PC-3 (cell line): ENCODE results near the gene DGLUCY. TPM values are rescaled to one million over a fixed set of nuclear protein-coding genes. Genes with fewer than 3 reads are reported as not detected.
A peak's percentile ranks its signal among the peaks of the same experiment; 100 is the strongest.

ENCODE experiments used
- ATAC-seq: fragments of 200-7000 bp; cut with Tn5 transposase; 2 replicates; pipeline ENCODE4 v1.9.1; 2020; ENCODE audit warnings: mild to moderate bottlenecking, moderate library complexity
- BruUV-seq: library from RNA; stranded (reverse); fragments of 400-500 nt; replicated peaks from 2 replicates; lab custom pipeline; 2021; lab: Mats Ljungman, UMichigan
- CTCF ChIA-PET: fragments of 300-600 bp; sonication (Branson Sonifier 250); formaldehyde crosslinking; loops from one replicate; lab custom pipeline; 2022; ENCODE audit warnings: antibody characterized with exemption; lab: Charles Lee
- POLR2A ChIA-PET: fragments of 300-600 bp; sonication (Branson Sonifier 250); formaldehyde crosslinking; loops from one replicate; lab custom pipeline; 2022; ENCODE audit warnings: antibody characterized with exemption; ENCODE audit not compliant: unreplicated experiment; lab: Charles Lee
- DNase-seq: peaks from one replicate; pipeline ENCODE4 v3.0.0-alpha.2; 2015
- H2AFZ ChIP-seq: fragments of 300-600 bp; sonication (generic); 2 replicates; pipeline ENCODE4 v1.6.0; 2016; ENCODE audit warnings: antibody characterized with exemption, low read length
- H3F3A ChIP-seq: fragments of 300-600 bp; sonication (generic); one replicate; pipeline ENCODE4 v1.6.0; 2017; ENCODE audit warnings: antibody characterized with exemption, low read length, control low read depth, mild to moderate bottlenecking; ENCODE audit not compliant: unreplicated experiment
- H3K27ac ChIP-seq: fragments of 300-600 bp; sonication (generic); 2 replicates; pipeline ENCODE4 v1.5.1; 2016; ENCODE audit warnings: mild to moderate bottlenecking, low read length
- H3K27me3 ChIP-seq: fragments of 300-600 bp; sonication (generic); 2 replicates; pipeline ENCODE4 v1.6.1; 2016; ENCODE audit warnings: low read length, mixed read lengths
- H3K36me3 ChIP-seq: fragments of 300-600 bp; sonication (generic); 2 replicates; pipeline ENCODE4 v1.6.1; 2016; ENCODE audit warnings: low read depth, mixed run types, low read length, mixed read lengths
- H3K4me1 ChIP-seq: fragments of 300-600 bp; sonication (generic); 2 replicates; pipeline ENCODE4 v1.5.1; 2016; ENCODE audit warnings: low read length; ENCODE audit not compliant: insufficient read depth
- H3K4me2 ChIP-seq: fragments of 300-600 bp; sonication (generic); 2 replicates; pipeline ENCODE4 v1.6.0; 2016; ENCODE audit warnings: low read length
- H3K4me3 ChIP-seq: fragments of 300-600 bp; sonication (generic); 2 replicates; pipeline ENCODE4 v1.5.1; 2016; ENCODE audit warnings: mild to moderate bottlenecking, low read length, mixed read lengths
- H3K79me2 ChIP-seq: fragments of 300-600 bp; sonication (generic); 2 replicates; pipeline ENCODE4 v1.6.1; 2017; ENCODE audit warnings: low read length, mixed read lengths
- H3K9ac ChIP-seq: fragments of 300-600 bp; sonication (generic); 2 replicates; pipeline ENCODE4 v1.6.0; 2016; ENCODE audit warnings: mild to moderate bottlenecking, low read length
- H3K9me2 ChIP-seq: fragments of 300-600 bp; sonication (generic); replicated peaks from 2 replicates; pipeline ENCODE4 v1.6.1; 2016; ENCODE audit warnings: mixed run types, low read length, mixed read lengths
- H3K9me3 ChIP-seq: fragments of 300-600 bp; sonication (generic); 2 replicates; pipeline ENCODE4 v1.6.1; 2016; ENCODE audit warnings: low read length, mixed read lengths
- H4K20me1 ChIP-seq: fragments of 300-600 bp; sonication (generic); 2 replicates; pipeline ENCODE4 v1.6.1; 2016; ENCODE audit warnings: low read length, mixed read lengths
- EZH2 ChIP-seq: fragments of 300-600 bp; sonication (generic); IDR thresholded peaks from one replicate; pipeline ENCODE4 v1.6.1; 2017; ENCODE audit warnings: antibody characterized with exemption, mild to moderate bottlenecking, low read length; ENCODE audit not compliant: unreplicated experiment
- EZH2phosphoT487 ChIP-seq: fragments of 300-600 bp; sonication (generic); IDR thresholded peaks from 2 replicates; pipeline ENCODE4 v1.6.1; 2018; ENCODE audit warnings: mild to moderate bottlenecking, antibody characterized with exemption, low read length, borderline replicate concordance
- intact Hi-C: fragments of 100-400 bp; cut with micrococcal nuclease; formaldehyde crosslinking; loops from 2 replicates; pipeline ENCODE4 v1.9.0; 2023
- total RNA-seq: library from RNA; depleted of rRNA; stranded (reverse); fragments of >200 nt; gene quantifications from 2 replicates; pipeline ENCODE4 v1.2.3, GENCODE V29; 2014
- TF ChIP-seq, protein P1 (sequence below): fragments of 300-600 bp; sonication (generic); conservative IDR thresholded peaks from 2 replicates; pipeline ENCODE4 v1.5.1; 2017; ENCODE audit warnings: antibody characterized with exemption, low read depth, mild to moderate bottlenecking, low read length

The DGLUCY gene
- total RNA-seq, 1 experiment from 2014 or later = 0.84 TPM

DNA sequence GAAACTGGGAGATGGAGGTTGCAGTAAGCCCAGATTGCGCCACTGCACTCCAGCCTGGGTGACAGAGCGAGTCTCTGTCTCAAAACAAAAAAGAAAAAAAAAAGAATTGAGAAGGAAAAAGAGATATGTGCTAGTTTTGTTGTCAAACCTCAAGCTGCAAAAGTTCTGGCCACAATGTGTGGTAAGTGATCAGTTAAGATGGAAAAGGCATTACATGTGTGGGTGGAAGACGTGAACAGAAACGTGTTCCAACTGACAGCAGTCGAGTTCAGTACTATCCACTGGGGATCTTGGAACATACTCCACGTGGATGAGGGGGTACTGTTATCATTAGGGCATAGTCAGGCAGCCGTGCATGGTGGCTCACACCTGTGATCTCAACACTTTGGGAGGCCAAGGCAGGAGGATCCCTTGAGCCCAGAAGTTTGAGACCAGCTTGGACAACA lies 113.3 kb downstream of the DGLUCY start:
- Histone ChIP-seq H3K79me2 (no peaks in the 10 kb centered on the region), H3K4me1 (peaks cover 51% of the 10 kb centered on the region), H3K9ac (no peak overlapping the region), H3K4me3 (no peak overlapping the region), H3K27me3 (no peaks in the 10 kb centered on the region), H3K9me2 (no peaks in the 10 kb centered on the region), H3F3A (no peaks in the 10 kb centered on the region), H2AFZ (no peak overlapping the region), H3K4me2 (no peak overlapping the region), H3K27ac (peak overlapping the region; percentile 89), H3K9me3 (no peaks in the 10 kb centered on the region), H4K20me1 (no peaks in the 10 kb centered on the region), H3K36me3 (no peaks in the 10 kb centered on the region)
- ATAC-seq = no peak
- no TSS peak for BruUV-seq
- TF ChIP-seq EZH2phosphoT487 (no peak), EZH2 (no peak)
- TF ChIP-seq, protein P1, sequence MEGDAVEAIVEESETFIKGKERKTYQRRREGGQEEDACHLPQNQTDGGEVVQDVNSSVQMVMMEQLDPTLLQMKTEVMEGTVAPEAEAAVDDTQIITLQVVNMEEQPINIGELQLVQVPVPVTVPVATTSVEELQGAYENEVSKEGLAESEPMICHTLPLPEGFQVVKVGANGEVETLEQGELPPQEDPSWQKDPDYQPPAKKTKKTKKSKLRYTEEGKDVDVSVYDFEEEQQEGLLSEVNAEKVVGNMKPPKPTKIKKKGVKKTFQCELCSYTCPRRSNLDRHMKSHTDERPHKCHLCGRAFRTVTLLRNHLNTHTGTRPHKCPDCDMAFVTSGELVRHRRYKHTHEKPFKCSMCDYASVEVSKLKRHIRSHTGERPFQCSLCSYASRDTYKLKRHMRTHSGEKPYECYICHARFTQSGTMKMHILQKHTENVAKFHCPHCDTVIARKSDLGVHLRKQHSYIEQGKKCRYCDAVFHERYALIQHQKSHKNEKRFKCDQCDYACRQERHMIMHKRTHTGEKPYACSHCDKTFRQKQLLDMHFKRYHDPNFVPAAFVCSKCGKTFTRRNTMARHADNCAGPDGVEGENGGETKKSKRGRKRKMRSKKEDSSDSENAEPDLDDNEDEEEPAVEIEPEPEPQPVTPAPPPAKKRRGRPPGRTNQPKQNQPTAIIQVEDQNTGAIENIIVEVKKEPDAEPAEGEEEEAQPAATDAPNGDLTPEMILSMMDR = no peak
- CTCF ChIA-PET = no interaction called here
- DNase-seq = no peak
- intact Hi-C loops = loop anchor here (10.0 kb wide), 1 partner anchor 58 kb away; no protein-coding TSS in a partner anchor
- POLR2A ChIA-PET = no interaction called here

DNA sequence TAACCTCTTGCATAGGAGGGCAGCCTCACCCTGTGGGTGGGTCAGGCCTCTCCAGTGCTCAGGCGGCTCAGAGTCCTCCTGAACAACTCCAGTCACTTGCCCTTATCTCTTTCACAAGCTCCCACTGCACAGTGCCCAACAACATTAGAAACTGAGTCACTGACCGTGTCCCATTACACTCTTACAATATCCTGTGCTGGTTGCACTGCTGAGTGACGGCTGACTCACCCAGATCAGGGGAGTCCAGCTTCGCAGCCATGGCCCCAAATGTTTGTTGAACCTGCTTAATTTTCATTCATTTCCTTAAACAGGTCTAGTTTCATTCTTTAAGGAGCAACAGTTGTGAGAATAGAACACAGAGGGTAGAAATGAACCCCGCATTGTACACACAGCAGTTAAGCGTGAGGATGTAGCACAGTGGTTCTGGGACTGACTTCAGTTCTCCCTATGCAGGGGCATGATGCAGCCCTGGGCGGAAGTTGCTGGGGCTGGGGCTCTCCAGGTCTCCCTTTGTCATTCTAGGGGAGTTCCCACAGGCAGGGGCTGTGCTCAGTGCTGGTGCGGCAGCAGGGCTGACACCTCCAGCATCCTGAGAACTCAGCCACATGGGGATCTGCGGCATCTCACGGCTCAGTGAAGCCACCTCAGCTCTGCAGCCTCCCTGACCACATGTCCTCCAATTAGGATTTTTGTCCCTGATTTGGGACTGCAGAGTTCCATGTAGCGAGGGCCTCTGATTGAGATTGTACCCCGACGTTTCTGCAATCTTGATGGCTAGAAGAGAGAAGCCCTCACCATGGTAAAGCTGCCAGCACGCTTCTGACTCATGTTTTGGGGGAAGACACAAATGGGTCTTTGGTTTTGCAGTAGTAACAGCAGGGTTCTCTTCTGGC lies 114.5 kb downstream of the DGLUCY start:
- Histone ChIP-seq H2AFZ (peak overlapping the region; percentile 23; the same call in 1 of the 2 replicates), H3K9me3 (no peaks in the 10 kb centered on the region), H3K9me2 (no peaks in the 10 kb centered on the region), H3K9ac (peak overlapping the region; percentile 34; the same call in 1 of the 2 replicates), H3K4me3 (no peak overlapping the region), H3K36me3 (no peaks in the 10 kb centered on the region), H3K27ac (peak overlapping the region; percentile 89), H3F3A (no peaks in the 10 kb centered on the region), H3K4me2 (peak overlapping the region; percentile 50), H3K27me3 (no peaks in the 10 kb centered on the region), H3K4me1 (peaks cover 51% of the 10 kb centered on the region), H4K20me1 (no peaks in the 10 kb centered on the region), H3K79me2 (no peaks in the 10 kb centered on the region)
- TF ChIP-seq EZH2 (no peak), EZH2phosphoT487 (no peak)
- TF ChIP-seq, protein P1 = no peak
- BruUV-seq = no TSS peak
- ChIA-PET CTCF (no interaction called here), POLR2A (no interaction called here)
- DNase-seq (peak; percentile 85), ATAC-seq (peak; percentile 79)
- intact Hi-C loops = loop anchor here (1.0 to 10.0 kb wide), 3 partner anchors 22 to 56 kb away; no protein-coding TSS in a partner anchor

DNA sequence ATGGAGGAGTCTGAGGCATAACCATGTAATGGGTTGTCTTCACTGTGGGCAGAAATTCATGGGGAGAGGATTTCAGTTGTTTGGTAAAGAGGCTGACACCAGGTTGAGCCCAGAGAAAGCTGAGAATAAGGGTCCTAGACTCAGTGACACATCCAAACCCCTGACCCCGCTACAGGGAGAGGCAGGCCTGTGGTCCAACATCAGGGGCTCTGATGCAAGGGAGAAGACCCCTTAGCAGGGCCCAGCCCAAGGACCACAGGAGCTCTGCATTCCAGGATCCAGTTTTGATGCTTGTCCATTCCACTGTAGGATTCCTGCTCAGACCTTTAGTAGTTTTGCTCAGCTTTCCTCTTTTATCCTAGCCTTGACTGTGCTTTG lies 115.1 kb downstream of the DGLUCY start:
- H3K79me2 ChIP-seq = no peaks in the 10 kb centered on the region
- H3K9me3 ChIP-seq = no peaks in the 10 kb centered on the region
- peaks cover 51% of the 10 kb centered on the region for H3K4me1 ChIP-seq
- no peaks in the 10 kb centered on the region for H3K36me3 ChIP-seq
- H4K20me1 ChIP-seq = no peaks in the 10 kb centered on the region
- ATAC-seq (no peak), DNase-seq (no peak)
- H3K27ac ChIP-seq = peak overlapping the region; percentile 89
- H2AFZ ChIP-seq = peak overlapping the region; percentile 23; the same call in 1 of the 2 replicates
- no peaks in the 10 kb centered on the region for H3K9me2 ChIP-seq
- ChIA-PET CTCF (no interaction called here), POLR2A (no interaction called here)
- H3K9ac ChIP-seq = peak overlapping the region; percentile 34; the same call in 1 of the 2 replicates
- no peak for TF ChIP-seq EZH2
- no peak for TF ChIP-seq EZH2phosphoT487
- TF ChIP-seq, protein P1 = no peak
- H3K4me3 ChIP-seq = no peak overlapping the region
- no TSS peak for BruUV-seq
- no peaks in the 10 kb centered on the region for H3K27me3 ChIP-seq
- intact Hi-C loops = loop anchor here (1.0 to 10.0 kb wide), 3 partner anchors 21 to 56 kb away; no protein-coding TSS in a partner anchor
- H3K4me2 ChIP-seq = peak overlapping the region; percentile 50
- H3F3A ChIP-seq = no peaks in the 10 kb centered on the region
